ENCODE results near the gene CSNK1G2.
A peak's percentile ranks its signal among the peaks of the same experiment; 100 is the strongest.

The CSNK1G2 gene

DNA sequence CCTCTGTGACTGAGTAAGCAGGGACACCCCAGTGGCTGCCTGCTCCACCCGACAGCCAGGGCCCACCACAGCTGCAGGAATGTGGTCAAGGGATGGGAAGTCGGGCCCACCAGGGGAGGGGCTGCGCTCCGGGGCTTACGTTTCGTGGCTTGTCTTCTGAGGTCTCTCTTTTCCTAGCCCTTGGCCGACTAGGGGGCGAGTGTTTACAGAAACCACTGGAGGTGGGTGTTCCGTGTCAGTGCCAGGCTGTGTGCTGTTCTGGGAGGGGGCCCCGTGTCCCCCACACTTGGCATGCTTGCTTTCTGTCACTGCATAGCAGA is 31.3 kb upstream of the CSNK1G2 start:
- Histone ChIP-seq H3K4me1 (ENCODE audit: control insufficient read depth, insufficient read depth, low read length) (peaks cover 50% of the 10 kb centered on the region), H3K36me3 (ENCODE audit: control insufficient read depth, insufficient read depth, low read length) (peaks cover 11% of the 10 kb centered on the region), H3K9me3 (ENCODE audit: control insufficient read depth, low read length) (no peaks in the 10 kb centered on the region), H3K4me3 (ENCODE audit: low read length) (no peak overlapping the region), H3K27me3 (ENCODE audit: control insufficient read depth, insufficient read depth, low read length) (no peaks in the 10 kb centered on the region), H3K9ac (ENCODE audit: low read length) (peak overlapping the region; percentile 28)

DNA sequence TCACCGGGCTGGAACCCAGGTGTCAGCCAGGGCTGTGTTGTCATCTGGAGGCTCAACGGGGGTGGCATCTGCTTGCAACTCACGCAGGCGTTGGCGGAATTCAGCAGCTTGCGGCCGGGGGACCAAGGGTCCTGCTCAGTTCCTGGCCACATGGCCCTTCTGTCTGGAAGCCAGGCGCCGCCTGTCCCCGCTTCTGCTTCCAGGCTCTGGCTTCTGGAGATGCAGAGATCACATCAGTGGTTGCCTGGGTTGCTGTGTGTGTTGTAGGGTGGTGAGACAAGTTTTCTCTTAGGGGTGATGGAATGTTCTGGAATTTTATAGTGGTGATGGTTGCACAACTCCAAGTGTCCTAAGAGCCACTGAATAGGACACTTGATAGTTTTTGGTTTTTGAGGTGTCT is 30.8 kb upstream of the CSNK1G2 start:
- H3K4me1 ChIP-seq (ENCODE audit: control insufficient read depth, insufficient read depth, low read length) = peaks cover 48% of the 10 kb centered on the region
- H3K36me3 ChIP-seq (ENCODE audit: control insufficient read depth, insufficient read depth, low read length) = peaks cover 11% of the 10 kb centered on the region
- H3K27me3 ChIP-seq (ENCODE audit: control insufficient read depth, insufficient read depth, low read length) = no peaks in the 10 kb centered on the region
- H3K9ac ChIP-seq (ENCODE audit: low read length) = no peak overlapping the region
- H3K4me3 ChIP-seq (ENCODE audit: low read length) = no peak overlapping the region
- H3K9me3 ChIP-seq (ENCODE audit: control insufficient read depth, low read length) = no peaks in the 10 kb centered on the region

DNA sequence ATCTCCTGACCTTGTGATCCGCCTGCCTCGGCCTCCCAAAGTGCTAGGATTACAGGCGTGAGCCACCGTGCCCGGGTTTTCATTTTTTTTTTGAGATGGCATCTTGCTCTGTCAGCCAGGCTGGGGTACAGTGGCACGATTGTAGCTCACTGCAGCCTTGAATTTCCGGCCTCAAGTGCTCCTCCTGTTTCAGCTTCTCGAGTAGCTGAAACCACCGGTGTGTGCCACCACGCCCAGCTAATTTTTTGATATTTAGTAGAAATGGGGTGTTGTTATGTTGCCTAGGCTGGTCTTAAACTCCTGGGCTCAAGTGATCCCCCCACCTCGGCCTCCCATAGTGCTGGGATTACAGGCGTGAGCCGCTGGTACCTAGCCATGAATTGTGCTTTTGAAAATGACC is 29.9 kb upstream of the CSNK1G2 start:
- Histone ChIP-seq H3K4me3 (ENCODE audit: low read length) (no peak overlapping the region), H3K9ac (ENCODE audit: low read length) (no peak overlapping the region), H3K27me3 (ENCODE audit: control insufficient read depth, insufficient read depth, low read length) (no peaks in the 10 kb centered on the region), H3K4me1 (ENCODE audit: control insufficient read depth, insufficient read depth, low read length) (peaks cover 42% of the 10 kb centered on the region), H3K9me3 (ENCODE audit: control insufficient read depth, low read length) (no peaks in the 10 kb centered on the region), H3K36me3 (ENCODE audit: control insufficient read depth, insufficient read depth, low read length) (peaks cover 11% of the 10 kb centered on the region)

DNA sequence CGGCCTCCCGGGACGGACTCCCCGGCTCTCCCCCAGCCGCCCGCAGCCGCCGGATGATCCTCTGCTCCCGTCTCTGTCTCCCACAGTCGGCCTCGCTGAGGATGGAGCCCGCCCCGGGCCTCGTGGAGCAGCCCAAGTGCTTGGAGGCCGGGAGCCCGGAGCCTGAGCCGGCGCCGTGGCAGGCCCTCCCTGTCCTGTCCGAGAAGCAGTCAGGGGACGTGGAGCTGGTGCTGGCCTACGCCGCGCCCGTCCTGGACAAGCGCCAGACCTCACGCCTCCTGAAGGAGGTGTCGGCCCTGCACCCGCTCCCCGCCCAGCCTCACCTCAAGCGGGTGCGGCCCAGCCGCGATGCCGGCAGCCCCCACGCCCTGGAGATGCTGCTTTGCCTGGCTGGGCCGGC is 29.0 kb upstream of the CSNK1G2 start:
- no peak overlapping the region for H3K9ac ChIP-seq (ENCODE audit: low read length)
- H3K9me3 ChIP-seq (ENCODE audit: control insufficient read depth, low read length) = no peaks in the 10 kb centered on the region
- peaks cover 37% of the 10 kb centered on the region for H3K4me1 ChIP-seq (ENCODE audit: control insufficient read depth, insufficient read depth, low read length)
- no peak overlapping the region for H3K4me3 ChIP-seq (ENCODE audit: low read length)
- no peaks in the 10 kb centered on the region for H3K27me3 ChIP-seq (ENCODE audit: control insufficient read depth, insufficient read depth, low read length)
- peaks cover 11% of the 10 kb centered on the region for H3K36me3 ChIP-seq (ENCODE audit: control insufficient read depth, insufficient read depth, low read length)

DNA sequence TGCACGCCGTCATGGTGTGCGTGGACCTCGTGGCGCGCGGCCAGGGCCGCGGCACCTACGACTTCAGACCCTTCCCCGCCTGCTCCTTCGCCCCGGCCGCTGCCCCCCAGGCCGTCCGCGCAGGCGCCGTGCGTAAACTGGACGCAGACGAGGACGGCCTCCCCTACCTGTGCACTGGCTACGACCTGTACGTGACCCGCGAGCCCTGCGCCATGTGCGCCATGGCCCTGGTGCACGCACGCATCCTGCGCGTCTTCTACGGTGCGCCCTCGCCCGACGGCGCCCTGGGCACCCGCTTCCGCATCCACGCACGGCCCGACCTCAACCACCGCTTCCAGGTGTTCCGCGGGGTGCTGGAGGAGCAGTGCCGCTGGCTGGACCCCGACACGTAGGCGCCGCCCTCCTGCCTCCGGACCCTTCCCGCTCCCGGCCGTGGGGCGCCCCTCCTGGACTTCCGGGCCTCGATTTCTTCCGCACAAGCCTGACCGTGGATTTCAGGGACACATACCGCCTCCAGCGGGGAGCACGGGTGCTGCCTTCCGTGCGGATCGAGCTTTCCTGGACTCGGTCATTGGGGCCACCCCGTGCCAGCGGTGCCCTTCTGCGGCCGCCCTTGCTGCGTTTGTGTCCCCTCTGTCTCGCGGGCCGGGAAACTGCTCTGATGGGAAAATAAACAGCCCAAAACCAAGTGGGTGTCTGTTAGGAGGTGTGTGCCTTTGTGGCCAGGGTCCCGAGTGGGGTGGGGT is 28.0 kb upstream of the CSNK1G2 start:
- Histone ChIP-seq H3K27me3 (ENCODE audit: control insufficient read depth, insufficient read depth, low read length) (no peaks in the 10 kb centered on the region), H3K36me3 (ENCODE audit: control insufficient read depth, insufficient read depth, low read length) (peaks cover 11% of the 10 kb centered on the region), H3K4me3 (ENCODE audit: low read length) (no peak overlapping the region), H3K4me1 (ENCODE audit: control insufficient read depth, insufficient read depth, low read length) (peaks cover 30% of the 10 kb centered on the region), H3K9me3 (ENCODE audit: control insufficient read depth, low read length) (no peaks in the 10 kb centered on the region), H3K9ac (ENCODE audit: low read length) (no peak overlapping the region)

DNA sequence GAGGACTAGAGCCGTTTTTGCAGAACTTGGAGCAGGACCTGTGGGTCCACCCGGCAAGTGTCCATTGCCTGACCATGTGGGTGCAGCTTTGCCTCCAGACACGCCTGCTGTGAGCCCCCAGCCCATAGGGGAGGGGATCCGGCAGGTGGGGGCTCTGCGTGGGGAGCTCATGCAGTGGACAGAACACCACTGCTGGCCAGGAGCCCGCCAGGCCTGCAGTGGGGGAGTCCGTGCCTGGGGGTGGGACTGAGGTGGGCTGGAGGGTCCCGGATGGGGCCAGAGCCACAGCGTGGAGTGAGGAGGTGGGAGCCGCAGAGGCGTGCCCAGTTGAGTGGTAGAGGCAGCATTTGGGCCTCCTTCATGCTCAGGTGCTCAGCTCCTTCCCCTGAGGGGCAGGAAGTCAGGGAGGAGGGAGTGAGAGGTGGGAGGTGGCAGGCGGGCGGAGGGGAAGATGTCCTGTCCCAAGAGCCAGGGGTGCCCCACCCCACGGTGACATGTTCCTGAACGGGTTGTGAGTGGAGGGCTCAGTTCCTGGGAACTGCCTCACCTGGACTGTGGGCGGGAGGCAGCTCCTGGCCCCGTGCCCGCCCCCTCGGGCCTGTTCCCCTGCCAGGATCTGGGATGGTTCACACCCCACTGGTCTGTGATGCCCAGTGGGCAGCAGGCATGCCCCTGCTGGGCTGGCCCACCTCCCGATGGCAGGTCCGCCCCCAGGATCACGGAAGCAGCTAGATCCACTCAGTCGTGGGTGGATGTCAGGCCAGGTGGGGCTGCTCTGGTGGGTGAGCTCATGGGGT is 27.0 kb upstream of the CSNK1G2 start:
- H3K4me3 ChIP-seq (ENCODE audit: low read length) = no peak overlapping the region
- peaks cover 11% of the 10 kb centered on the region for H3K36me3 ChIP-seq (ENCODE audit: control insufficient read depth, insufficient read depth, low read length)
- H3K27me3 ChIP-seq (ENCODE audit: control insufficient read depth, insufficient read depth, low read length) = no peaks in the 10 kb centered on the region
- H3K9me3 ChIP-seq (ENCODE audit: control insufficient read depth, low read length) = no peaks in the 10 kb centered on the region
- no peak overlapping the region for H3K9ac ChIP-seq (ENCODE audit: low read length)
- H3K4me1 ChIP-seq (ENCODE audit: control insufficient read depth, insufficient read depth, low read length) = peaks cover 22% of the 10 kb centered on the region

DNA sequence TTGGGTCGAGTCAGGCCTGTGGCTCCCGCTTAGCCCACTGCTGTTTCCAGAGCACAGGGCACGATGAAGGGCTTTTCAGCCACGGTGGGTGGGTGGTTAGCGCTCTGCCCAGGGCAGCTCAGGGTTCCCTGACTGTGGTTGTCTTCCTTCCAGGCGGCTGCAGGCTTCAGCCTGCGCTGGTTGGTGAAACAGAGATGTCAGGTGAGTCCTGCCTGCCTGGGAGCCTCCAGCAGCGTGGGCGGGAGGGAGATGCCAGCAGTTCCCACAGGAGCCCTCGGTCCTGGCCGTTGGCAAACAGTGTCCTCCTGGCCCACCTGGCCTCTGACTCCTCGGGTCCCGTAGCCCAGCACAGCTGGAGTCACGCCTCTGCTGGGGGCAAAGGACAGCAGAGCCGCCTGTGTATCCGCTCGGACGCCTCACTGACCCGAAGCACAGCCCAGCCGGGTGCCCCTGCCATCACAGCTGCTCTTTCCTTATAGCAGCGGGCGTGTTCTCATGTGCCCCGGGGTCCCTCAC is 26.1 kb upstream of the CSNK1G2 start:
- Histone ChIP-seq H3K4me1 (ENCODE audit: control insufficient read depth, insufficient read depth, low read length) (peaks cover 13% of the 10 kb centered on the region), H3K9me3 (ENCODE audit: control insufficient read depth, low read length) (no peaks in the 10 kb centered on the region), H3K9ac (ENCODE audit: low read length) (no peak overlapping the region), H3K36me3 (ENCODE audit: control insufficient read depth, insufficient read depth, low read length) (peaks cover 11% of the 10 kb centered on the region), H3K4me3 (ENCODE audit: low read length) (no peak overlapping the region), H3K27me3 (ENCODE audit: control insufficient read depth, insufficient read depth, low read length) (no peaks in the 10 kb centered on the region)

DNA sequence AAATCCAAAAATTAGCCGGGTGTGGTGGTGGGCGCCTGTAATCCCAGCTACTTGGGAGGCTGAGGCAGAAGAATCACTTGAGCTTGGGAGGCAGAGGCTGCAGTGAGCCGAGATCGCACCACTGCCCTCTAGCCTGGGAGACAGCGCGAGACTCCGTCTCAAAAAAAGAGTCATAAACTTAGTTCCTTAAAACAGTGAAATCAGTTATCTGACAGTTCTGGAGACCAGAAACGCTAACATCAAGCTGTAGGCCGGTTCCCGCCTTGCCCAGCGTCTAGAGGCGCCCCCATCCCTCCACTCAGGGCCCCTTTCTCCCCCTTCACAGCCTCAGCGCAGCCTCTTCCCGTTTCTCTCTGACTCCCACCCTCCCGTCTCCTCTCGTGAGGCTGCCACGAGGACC is 23.8 kb upstream of the CSNK1G2 start:
- Histone ChIP-seq H3K9ac (ENCODE audit: low read length) (no peak overlapping the region), H3K27me3 (ENCODE audit: control insufficient read depth, insufficient read depth, low read length) (no peaks in the 10 kb centered on the region), H3K9me3 (ENCODE audit: control insufficient read depth, low read length) (no peaks in the 10 kb centered on the region), H3K4me1 (ENCODE audit: control insufficient read depth, insufficient read depth, low read length) (peaks cover 3% of the 10 kb centered on the region), H3K4me3 (ENCODE audit: low read length) (no peak overlapping the region), H3K36me3 (ENCODE audit: control insufficient read depth, insufficient read depth, low read length) (peaks cover 17% of the 10 kb centered on the region)

DNA sequence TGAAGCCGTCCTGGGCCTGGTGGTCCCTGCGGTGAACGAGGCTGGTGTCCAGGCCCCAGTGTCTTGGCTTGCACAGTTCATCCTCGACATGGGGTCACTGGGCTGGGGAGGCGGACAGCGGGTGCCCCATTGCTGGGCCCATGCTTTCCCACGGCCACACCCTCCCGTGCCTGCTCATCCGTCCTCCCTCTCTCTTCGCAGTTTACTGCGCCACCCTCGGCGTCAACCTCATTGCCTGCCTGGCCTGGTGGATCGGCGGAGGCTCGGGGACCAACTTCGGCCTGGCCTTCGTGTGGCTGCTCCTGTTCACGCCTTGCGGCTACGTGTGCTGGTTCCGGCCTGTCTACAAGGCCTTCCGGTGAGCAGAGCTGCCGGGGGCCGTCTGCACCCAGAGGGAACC is 23.0 kb upstream of the CSNK1G2 start:
- Histone ChIP-seq H3K4me3 (ENCODE audit: low read length) (no peak overlapping the region), H3K4me1 (ENCODE audit: control insufficient read depth, insufficient read depth, low read length) (no peaks in the 10 kb centered on the region), H3K9ac (ENCODE audit: low read length) (no peak overlapping the region), H3K9me3 (ENCODE audit: control insufficient read depth, low read length) (no peaks in the 10 kb centered on the region), H3K27me3 (ENCODE audit: control insufficient read depth, insufficient read depth, low read length) (no peaks in the 10 kb centered on the region), H3K36me3 (ENCODE audit: control insufficient read depth, insufficient read depth, low read length) (peaks cover 14% of the 10 kb centered on the region)

DNA sequence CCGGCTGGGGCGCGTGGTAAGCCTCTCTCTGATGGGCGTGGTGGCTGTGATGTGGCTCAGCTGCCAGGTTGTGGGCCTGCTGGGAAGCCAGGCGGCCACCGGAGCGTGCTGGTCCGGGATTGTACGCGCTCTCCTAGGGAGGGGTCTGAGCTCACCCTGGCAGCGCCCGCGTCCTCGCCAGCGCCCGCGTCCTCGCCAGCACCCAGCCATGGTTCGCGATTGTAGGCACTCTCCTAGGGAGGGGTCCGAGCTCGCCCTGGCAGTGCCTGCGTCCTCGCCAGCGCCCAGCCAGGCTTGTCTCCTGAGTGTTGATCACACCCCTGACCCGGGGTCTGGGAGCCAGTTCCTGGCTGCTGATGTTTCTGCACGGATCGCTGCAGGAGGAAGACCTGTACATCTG is 22.0 kb upstream of the CSNK1G2 start:
- H3K4me1 ChIP-seq (ENCODE audit: control insufficient read depth, insufficient read depth, low read length) = no peaks in the 10 kb centered on the region
- peaks cover 5% of the 10 kb centered on the region for H3K36me3 ChIP-seq (ENCODE audit: control insufficient read depth, insufficient read depth, low read length)
- no peaks in the 10 kb centered on the region for H3K27me3 ChIP-seq (ENCODE audit: control insufficient read depth, insufficient read depth, low read length)
- H3K4me3 ChIP-seq (ENCODE audit: low read length) = no peak overlapping the region
- H3K9ac ChIP-seq (ENCODE audit: low read length) = no peak overlapping the region
- no peaks in the 10 kb centered on the region for H3K9me3 ChIP-seq (ENCODE audit: control insufficient read depth, low read length)

DNA sequence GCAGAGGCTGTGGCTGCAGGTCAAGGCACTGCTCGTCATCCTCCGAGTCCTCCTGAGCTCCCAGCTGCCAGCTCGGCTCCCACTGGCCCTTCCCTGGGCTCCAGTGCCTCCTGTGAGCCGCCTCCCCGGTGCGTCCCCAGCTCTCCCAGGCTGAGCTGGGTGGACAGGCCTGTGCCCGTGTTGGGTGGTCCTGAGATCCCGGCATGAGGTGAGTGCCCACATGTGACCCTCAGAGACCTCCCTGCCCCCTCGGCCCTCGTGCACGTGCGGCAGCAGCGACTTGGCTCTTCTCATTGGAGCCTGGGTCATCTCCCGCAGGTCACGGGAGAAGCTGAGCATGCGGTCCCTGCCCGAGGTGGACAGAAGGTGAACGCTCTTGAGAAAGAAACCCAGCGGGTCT is 20.3 kb upstream of the CSNK1G2 start:
- Histone ChIP-seq H3K9ac (ENCODE audit: low read length) (no peak overlapping the region), H3K27me3 (ENCODE audit: control insufficient read depth, insufficient read depth, low read length) (no peaks in the 10 kb centered on the region), H3K4me3 (ENCODE audit: low read length) (no peak overlapping the region), H3K36me3 (ENCODE audit: control insufficient read depth, insufficient read depth, low read length) (peaks cover 5% of the 10 kb centered on the region), H3K4me1 (ENCODE audit: control insufficient read depth, insufficient read depth, low read length) (no peaks in the 10 kb centered on the region), H3K9me3 (ENCODE audit: control insufficient read depth, low read length) (no peaks in the 10 kb centered on the region)

DNA sequence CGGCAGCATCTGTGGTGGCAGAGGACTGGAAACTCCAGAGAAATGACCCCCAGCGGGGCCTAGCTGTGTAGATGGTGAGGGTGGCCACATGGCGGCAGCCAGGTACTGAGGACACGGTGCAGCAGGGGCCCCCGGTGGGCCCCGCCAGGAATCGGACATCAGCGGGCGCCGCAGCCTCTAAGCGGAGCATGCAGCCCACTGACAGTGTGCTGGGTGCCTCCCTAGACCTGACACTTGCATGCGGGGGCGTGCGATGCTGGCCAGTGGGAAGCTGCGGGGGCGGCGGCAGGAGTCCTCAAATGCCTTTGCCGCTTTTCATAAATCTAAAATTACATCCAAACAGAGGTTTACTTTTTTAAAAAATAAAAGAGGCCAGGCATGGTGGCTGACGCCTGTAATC is 19.6 kb upstream of the CSNK1G2 start:
- no peaks in the 10 kb centered on the region for H3K9me3 ChIP-seq (ENCODE audit: control insufficient read depth, low read length)
- no peak overlapping the region for H3K9ac ChIP-seq (ENCODE audit: low read length)
- H3K36me3 ChIP-seq (ENCODE audit: control insufficient read depth, insufficient read depth, low read length) = peaks cover 5% of the 10 kb centered on the region
- H3K27me3 ChIP-seq (ENCODE audit: control insufficient read depth, insufficient read depth, low read length) = no peaks in the 10 kb centered on the region
- H3K4me1 ChIP-seq (ENCODE audit: control insufficient read depth, insufficient read depth, low read length) = no peaks in the 10 kb centered on the region
- H3K4me3 ChIP-seq (ENCODE audit: low read length) = no peak overlapping the region
